SH-SY5Y (cell line): ENCODE measurements around the gene THOP1.

Source experiments
- GATA2 ChIP-seq: IDR thresholded peaks from 2 replicates; pipeline ENCODE4 v1.6.1; 2011; ENCODE audit warnings: mild to moderate bottlenecking, low read depth, low read length
- GATA3 ChIP-seq: IDR thresholded peaks from 2 replicates; pipeline ENCODE4 v1.6.1; 2011; ENCODE audit warnings: low read depth, mild to moderate bottlenecking, low read length, moderate library complexity

Gene THOP1

DNA sequence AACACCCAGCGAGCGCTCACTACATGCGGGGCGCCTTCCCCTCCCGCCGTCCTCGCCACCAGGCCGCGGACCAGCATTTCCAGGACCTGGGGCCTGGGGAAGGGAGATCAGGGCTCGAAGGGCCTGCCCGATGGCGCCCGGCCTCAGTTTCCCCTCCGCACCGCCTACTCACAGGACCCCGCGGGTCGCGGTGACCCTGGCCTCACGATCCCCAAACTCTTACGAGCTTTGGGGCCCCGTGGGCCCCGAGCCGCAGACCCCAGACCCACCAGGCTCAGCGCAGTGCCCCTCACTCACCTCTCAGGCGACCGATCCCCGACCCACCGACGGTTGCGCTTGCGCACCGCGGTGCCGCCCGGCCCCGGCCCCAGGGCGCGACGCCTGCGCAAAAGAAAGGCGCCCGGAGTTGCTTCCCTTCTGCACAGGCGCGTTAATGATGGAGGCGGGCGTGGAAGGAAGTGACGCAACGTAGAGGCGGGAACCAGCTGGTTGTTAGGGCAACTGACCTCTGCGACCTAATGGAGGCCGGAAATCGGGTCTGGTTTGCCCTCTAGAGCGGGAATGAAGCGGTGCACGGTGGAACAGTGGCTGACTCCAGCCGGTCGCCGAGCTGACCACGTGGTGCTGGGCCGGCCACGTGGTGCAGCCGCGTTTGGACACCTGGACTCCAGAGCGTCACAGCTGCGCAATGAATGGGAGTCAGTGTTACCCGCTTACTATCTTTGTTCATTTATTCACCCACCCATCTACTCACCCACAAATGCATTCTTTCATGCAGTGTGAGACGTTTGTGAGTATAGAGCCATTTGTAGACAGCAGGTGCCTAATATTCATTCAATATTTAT is 2.1 kb upstream of the THOP1 start, which contains the start of gene SGTA:
SGTA (minus strand) TSS at position 338 of the 845 bp plus-strand sequence. CDS start 14,205 bp downstream, outside the sequence.
- TF ChIP-seq GATA2 (no peak), GATA3 (no peak)

DNA sequence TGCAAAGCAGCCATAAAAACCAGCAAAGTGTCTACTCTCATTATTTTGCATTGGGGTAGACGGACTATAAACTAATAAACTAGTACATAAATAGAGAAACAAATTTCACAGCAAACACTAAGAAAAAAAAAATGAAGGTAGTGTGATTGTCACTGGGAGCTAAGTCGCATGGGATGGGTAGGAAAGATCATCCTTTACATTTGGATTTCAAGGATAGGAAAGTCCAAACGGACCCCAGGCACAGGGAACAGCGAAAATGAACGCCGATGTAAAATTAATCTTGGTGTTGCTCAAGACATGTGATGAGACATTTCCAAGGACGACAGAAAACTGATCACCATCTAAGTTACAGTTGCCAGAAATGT is 1.5 kb upstream of the THOP1 start:
- TF ChIP-seq GATA2 (no peak), GATA3 (no peak)

DNA sequence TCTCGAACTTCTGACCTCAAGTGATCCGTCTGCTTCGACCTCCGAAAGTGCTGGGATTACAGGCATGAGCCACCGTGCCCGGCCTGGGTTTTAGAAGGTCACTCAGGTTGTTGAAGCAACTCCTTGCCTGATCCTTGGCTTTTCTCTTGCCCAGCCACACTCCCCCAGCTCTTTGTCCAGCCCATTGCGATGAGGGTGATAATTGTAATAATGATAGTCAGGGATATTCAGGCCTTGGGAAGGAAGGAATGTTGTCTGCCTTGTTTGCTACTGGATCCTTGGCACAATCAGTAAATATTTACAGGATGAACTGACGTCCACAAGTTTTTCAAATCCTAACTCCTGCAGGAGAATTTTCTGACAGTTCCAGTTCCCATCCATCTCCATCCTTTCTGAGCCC is 1.8 kb downstream of the THOP1 start:
- TF ChIP-seq GATA3 (no peak), GATA2 (no peak)

DNA sequence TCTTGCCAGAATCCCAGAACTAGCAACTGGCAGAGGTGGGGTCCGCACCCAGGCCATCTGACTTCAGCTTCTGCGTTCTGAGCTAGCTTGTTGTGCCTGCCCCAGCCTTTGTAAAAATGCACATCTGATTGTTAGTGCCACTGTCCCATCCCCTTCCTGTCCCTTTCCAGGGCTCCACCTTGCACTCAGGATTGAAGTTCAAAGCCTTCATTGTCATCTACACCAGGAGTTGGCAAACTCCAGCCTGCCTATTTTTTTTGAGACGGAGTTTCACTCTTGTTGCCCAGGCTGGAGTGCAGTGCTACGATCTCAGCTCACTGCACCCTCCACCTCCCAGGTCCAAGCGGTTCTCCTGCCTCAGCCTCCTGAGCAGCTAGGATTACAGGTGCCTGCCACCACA is 2.9 kb downstream of the THOP1 start:
- TF ChIP-seq GATA2 = no peak
- no peak for TF ChIP-seq GATA3

DNA sequence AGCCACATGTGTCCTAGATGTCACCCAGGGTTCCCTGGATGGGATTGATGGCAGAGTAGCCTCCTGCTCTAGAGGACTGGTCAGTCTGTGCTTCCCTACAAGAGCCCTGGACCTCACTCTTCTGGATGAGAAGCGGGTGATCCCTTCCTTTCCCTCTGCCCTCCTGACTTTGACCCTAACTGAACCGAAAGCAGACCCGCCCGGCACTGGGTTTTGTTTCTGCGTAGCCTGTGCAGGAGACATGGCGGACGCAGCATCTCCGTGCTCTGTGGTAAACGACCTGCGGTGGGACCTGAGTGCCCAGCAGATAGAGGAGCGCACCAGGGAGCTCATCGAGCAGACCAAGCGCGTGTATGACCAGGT is 4.9 kb downstream of the THOP1 start:
- TF ChIP-seq GATA2 (no peak), GATA3 (no peak)

DNA sequence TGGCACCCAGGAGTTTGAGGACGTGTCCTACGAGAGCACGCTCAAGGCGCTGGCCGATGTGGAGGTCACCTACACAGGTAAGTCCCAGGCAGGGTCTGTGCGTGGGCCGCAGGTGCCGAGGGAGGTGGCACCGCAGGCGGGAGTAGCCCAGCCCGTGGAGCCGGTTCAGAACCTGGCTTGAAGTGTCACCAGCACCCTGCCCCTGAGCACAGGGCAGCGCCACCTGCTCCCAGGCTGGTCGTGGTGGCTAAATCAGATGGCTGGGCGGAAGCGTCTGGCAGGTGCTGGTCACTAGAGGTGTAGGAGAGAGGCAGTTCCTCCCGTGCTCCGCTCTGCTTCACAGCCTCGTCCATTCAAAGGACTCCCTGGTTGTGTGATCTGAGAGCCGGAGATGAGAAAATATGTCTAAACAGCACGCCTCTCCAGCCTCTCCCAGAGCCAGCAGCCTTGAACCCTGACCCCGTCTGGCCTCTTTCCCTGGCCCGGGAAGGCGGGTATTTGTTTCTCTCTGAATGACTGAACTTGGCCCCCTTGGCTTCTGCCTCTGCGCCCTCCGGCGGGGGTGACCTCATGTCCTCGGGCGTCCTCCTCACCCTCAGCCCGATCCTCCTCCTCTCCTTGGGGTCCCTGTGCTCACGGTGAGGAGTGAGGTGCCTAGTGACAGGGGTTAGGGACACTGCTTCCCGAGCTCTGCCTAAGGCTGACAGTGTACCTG is 5.4 kb downstream of the THOP1 start:
- TF ChIP-seq GATA2 (no peak), GATA3 (no peak)

DNA sequence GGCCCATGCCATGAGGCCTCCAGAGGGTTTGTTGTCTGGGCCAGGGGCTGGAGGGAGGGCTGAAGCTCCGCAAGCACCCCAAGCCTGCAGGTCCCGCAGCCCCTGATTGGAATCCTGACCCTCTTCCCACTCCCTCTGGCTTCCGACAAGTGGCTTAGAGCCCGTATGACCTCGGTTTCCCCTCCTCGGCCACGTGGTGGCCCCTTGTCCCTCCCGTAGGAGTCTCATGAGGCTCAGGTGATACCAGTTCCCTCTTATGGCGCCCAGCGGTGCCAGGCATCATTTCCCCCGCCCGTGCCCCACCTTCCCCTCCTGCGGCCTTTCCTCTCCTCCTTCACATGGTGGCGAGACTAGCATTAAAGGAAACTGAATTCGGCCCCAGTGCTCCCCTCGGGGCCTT is 6.1 kb downstream of the THOP1 start:
- TF ChIP-seq GATA3 (no peak), GATA2 (no peak)

DNA sequence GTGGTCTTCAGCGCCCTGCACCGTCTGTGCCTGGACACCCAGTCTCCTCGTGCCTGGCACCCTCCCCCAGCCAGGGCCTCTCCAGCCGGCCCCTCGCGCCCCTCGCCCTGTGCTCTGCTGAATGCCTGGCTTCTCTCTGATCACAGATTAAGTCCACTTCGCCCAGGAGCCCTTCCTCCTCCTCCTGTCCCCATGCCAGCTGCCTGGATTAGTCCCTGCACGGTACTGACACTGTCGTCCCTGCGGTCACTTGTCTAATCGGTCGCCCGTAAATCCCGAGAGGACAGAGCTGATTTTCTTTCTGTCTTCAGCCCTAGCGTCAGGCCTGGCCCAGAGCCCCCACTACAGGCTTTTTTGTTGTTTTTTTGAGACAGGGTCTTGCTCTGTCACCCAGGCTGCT is 6.6 kb downstream of the THOP1 start:
- TF ChIP-seq GATA2 (no peak), GATA3 (no peak)

DNA sequence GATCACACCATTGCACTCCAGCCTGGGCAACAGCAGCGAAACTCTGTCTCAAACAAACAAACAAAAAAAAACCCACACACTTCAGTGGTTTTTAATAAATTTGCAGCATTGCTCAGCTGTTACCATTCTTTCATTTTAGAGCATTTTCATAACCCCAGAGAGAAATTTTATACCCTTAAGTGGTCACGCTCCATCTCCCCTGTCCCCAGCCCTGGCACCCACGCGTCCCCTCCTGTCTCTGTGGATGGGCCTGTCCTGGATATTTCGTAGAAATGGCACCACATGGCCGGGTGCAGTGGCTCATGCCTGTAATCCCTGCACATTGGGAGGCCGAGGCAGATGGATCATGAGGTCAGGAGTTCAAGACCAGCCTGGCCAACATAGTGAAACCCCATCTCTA is 7.8 kb downstream of the THOP1 start:
- no peak for TF ChIP-seq GATA3
- TF ChIP-seq GATA2 = no peak

DNA sequence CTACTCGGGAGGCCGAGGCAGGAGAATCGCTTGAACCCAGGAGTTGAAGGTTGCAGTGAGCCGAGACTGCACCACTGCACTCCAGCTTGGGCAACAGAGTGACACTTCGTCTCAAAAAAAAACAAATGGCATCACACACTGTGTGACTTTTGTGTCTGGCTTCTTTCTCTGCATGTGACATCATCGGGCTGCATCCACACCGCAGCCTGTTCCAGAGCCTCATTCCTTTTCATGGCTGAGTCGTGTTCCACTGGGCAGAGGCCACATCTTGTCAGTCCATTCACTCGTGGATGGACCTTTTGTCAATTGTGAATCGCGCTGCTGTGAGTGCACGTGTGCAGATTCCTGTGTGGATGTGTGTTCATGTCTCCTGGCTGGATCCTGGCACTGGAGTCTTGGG is 8.3 kb downstream of the THOP1 start:
- no peak for TF ChIP-seq GATA2
- no peak for TF ChIP-seq GATA3

DNA sequence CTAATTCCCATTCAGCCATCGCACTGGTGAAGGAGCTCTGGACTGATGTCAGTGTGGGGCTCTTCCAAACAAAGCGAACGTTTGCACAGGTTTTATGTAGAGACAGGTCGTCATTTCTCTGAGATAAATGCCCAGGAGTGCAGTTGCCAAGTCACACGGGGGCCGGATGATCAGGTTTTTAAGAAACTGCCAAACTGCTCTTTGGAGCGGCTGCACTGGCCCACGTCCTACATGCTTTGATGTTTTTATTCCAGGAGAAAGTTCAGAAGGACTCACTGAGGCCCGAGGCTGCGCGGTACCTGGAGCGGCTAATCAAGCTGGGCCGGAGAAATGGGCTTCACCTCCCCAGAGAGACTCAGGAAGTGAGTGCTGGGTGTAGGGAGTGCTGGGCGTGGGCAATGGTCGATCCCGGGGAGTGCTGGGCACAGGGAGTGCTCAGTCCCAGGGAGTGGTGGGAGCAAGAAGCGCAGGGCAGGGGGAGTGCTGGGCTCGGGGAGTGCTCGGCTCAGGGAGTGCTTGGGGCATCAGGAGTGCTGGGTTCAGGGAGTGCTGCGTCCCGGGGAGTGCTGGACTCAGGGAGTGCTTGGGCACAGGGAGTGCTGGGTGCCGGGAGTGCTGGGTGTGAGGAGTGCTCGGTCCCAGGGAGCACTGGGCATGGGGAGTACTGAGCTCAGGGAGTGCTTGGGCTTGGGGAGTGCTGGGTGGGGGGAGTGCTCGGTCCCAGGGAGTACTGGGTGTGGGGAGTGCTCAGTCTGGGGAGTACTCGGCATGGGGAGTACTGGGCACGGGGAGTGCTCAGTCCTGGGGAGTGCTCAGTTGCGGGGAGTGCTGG is 10.7 kb downstream of the THOP1 start:
- TF ChIP-seq GATA3 (no peak), GATA2 (no peak)

DNA sequence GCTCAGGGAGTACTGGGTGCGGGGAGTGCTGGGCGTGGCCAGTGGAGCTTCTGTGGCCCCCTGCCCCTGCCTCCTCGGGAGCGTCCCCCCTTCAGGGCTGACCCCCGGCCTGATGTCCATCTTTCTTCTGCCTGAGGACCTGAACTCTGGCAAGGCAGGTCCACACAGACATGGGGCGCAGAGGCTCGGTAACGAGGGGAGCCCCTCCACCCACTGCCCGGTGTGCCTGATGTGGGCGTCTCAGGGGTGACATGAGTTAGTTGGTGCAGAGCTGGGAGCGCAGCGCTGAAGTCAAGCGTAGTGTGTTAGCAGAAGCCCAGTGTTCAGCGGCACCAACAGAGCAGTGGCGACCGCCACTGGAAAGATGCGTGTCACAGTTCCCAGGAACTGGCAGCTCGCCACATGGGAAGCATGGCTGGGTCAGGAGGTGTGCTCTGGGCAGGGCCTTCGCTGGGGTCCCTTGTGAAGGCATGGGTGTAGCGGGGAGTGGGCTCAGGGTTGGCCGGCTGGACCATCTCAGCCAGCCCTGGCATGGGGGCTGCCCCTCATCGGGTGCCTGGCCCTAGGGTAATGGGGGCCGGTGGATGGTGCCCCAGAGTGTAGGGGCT is 11.5 kb downstream of the THOP1 start:
- no peak for TF ChIP-seq GATA3
- TF ChIP-seq GATA2 = no peak

DNA sequence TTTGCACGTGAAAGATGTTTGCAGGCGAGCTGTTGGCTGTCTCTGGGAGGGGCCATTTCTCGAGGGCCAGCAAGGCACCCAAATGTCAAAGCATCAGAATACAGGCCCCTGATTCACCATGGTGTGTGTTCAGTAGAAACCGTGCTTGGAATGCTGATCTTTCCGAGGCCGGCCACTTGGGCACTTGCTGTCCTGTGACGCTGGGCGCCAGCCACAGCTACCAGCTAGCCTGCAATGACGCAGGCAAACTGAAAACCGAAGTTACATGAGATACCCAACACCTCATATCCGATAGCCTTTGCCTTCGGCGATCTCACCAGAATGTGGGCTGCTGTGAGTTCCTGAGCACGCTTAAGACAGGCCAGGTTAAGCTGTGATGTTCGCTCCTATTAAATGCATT is 12.0 kb downstream of the THOP1 start:
- no peak for TF ChIP-seq GATA2
- no peak for TF ChIP-seq GATA3

DNA sequence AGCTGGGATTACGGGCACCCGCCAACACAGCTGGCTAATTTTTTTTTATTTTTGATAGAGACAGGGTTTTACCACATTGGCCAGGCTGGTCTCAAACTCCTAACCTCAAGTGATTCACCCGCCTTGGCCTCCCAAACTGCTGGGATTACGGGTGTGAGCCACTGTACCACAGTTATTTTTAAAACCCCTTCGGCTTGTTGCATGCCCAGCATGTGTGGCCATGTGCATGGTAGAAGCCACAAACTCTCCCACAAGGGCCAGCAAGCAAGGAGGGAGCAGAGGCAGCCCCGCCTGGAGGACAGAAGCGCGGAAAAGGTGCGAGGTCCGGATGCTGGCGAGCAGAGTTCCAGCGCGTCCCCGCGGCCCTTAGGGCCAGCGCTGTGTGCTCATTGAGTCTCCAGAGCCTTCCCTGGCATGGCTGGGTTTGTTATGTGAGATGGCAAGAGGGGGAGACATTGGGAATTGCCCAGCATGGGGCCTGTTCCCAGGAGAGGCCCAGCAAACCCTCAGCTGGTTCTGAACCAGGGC is 12.9 kb downstream of the THOP1 start:
- TF ChIP-seq GATA3 (no peak), GATA2 (no peak)
